ENCODE measurements around the gene GHSR.

DNA sequence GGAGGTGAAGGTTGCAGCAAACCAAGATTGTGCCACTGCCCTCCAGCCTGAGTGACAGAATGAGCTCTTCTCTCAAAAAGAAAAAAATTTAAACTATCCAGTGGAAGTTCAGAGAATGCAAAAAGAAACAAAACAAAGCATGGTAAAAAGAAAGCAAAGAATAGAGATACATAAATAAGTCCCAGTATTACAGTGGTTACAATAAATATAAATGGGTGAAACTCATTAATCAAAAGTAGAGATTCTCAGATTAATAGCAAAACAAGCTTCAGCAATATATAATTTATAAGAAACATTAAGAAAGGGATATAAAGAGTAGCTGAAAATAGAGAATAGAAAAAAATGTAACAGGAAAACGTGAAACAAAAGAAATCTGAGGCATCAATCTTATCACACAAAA lies 23.6 kb upstream of the GHSR start:
- TF ChIP-seq FOXM1 (IDR thresholded peaks at IDR 0.05; ENCODE audit: borderline replicate concordance) (no peak), SP1 (IDR thresholded peaks at IDR 0.05) (no peak)
